H9 (cell line): ENCODE data around the gene ADAT2. TPM values are rescaled to one million over a fixed set of nuclear protein-coding genes. Genes with fewer than 3 reads are reported as not detected.

Source experiments
- DNase-seq: peaks from one replicate; pipeline ENCODE4 v3.0.0-alpha.2; 2017
- H2AFZ ChIP-seq: one replicate; pipeline ENCODE4 v1.6.1; 2013; ENCODE audit warnings: mild to moderate bottlenecking, low read length, control low read depth, moderate library complexity
- H2AK5ac ChIP-seq: 2 replicates; pipeline ENCODE4 v1.6.1; 2013; ENCODE audit warnings: low read length, control low read depth, mixed read lengths; ENCODE audit not compliant: insufficient read length
- H2BK120ac ChIP-seq: one replicate; pipeline ENCODE4 v1.6.1; 2013; ENCODE audit warnings: low read depth, mild to moderate bottlenecking, low read length, control low read depth, inconsistent platforms; ENCODE audit not compliant: poor library complexity, severe bottlenecking
- H2BK12ac ChIP-seq: 2 replicates; pipeline ENCODE4 v1.6.1; 2013; ENCODE audit warnings: low read length, control low read depth, mixed read lengths, low read depth; ENCODE audit not compliant: insufficient read length
- H2BK15ac ChIP-seq: 2 replicates; pipeline ENCODE4 v1.6.1; 2013; ENCODE audit warnings: low read depth, low read length, control low read depth
- H2BK20ac ChIP-seq: one replicate; pipeline ENCODE4 v1.6.1; 2013; ENCODE audit warnings: low read depth, mild to moderate bottlenecking, low read length, control low read depth, inconsistent platforms; ENCODE audit not compliant: poor library complexity, severe bottlenecking
- H2BK5ac ChIP-seq: 2 replicates; pipeline ENCODE4 v1.6.1; 2013; ENCODE audit warnings: low read length, control low read depth, mixed read lengths; ENCODE audit not compliant: insufficient read length
- H3K14ac ChIP-seq: 2 replicates; pipeline ENCODE4 v1.6.1; 2013; ENCODE audit warnings: low read length, control low read depth; ENCODE audit not compliant: insufficient read depth
- H3K18ac ChIP-seq: 2 replicates; pipeline ENCODE4 v1.6.1; 2013; ENCODE audit warnings: low read depth, mild to moderate bottlenecking, mixed read lengths, low read length, control low read depth; ENCODE audit not compliant: insufficient read length
- H3K23ac ChIP-seq: 2 replicates; pipeline ENCODE4 v1.6.1; 2013; ENCODE audit warnings: low read length, control low read depth, mixed read lengths, low read depth; ENCODE audit not compliant: insufficient read length
- H3K23me2 ChIP-seq: 2 replicates; pipeline ENCODE4 v1.6.1; 2013; ENCODE audit warnings: low read depth, mild to moderate bottlenecking, mixed read lengths, low read length, control low read depth; ENCODE audit not compliant: insufficient read length, poor library complexity, severe bottlenecking
- H3K27ac ChIP-seq: 2 replicates; pipeline ENCODE4 v1.5.1; 2013; ENCODE audit warnings: low read length, control low read depth, mixed read lengths, low read depth; ENCODE audit not compliant: insufficient read length
- H3K27me3 ChIP-seq: 2 replicates; pipeline ENCODE4 v1.6.1; 2013; ENCODE audit warnings: low read length, control low read depth, inconsistent platforms; ENCODE audit not compliant: insufficient read depth
- H3K4ac ChIP-seq: 2 replicates; pipeline ENCODE4 v1.6.1; 2013; ENCODE audit warnings: low read depth, mild to moderate bottlenecking, control low read depth, inconsistent platforms, low read length, moderate library complexity
- H3K4me1 ChIP-seq: 2 replicates; pipeline ENCODE4 v1.6.1; 2013; ENCODE audit warnings: low read length, control low read depth, inconsistent platforms; ENCODE audit not compliant: insufficient read depth
- H3K4me2 ChIP-seq: 2 replicates; pipeline ENCODE4 v1.6.1; 2013; ENCODE audit warnings: low read length, control low read depth, mixed read lengths; ENCODE audit not compliant: insufficient read length, insufficient read depth
- H3K56ac ChIP-seq: 2 replicates; pipeline ENCODE4 v1.6.1; 2013; ENCODE audit warnings: low read depth, mild to moderate bottlenecking, mixed read lengths, low read length, control low read depth; ENCODE audit not compliant: insufficient read length
- H3K79me1 ChIP-seq: 2 replicates; pipeline ENCODE4 v1.6.1; 2013; ENCODE audit warnings: low read depth, mild to moderate bottlenecking, moderate library complexity, low read length, control low read depth, inconsistent platforms; ENCODE audit not compliant: insufficient read depth, poor library complexity, severe bottlenecking
- H3K79me2 ChIP-seq: 2 replicates; pipeline ENCODE4 v1.6.1; 2013; ENCODE audit warnings: low read length, control low read depth, inconsistent platforms; ENCODE audit not compliant: insufficient read depth
- H3K9ac ChIP-seq: 2 replicates; pipeline ENCODE4 v1.6.1; 2013; ENCODE audit warnings: low read length, control low read depth, mixed read lengths; ENCODE audit not compliant: insufficient read length; ENCODE audit errors: extremely low read depth
- H3K9me3 ChIP-seq: one replicate; pipeline ENCODE4 v1.6.1; 2013; ENCODE audit warnings: low read depth, low read length, inconsistent platforms; ENCODE audit not compliant: control insufficient read depth
- H3T11ph ChIP-seq: one replicate; pipeline ENCODE4 v1.6.1; 2013; ENCODE audit warnings: mild to moderate bottlenecking, low read length, control low read depth, inconsistent platforms
- H4K20me1 ChIP-seq: one replicate; pipeline ENCODE4 v1.6.1; 2013; ENCODE audit not compliant: control insufficient read depth, insufficient read length, insufficient read depth
- H4K5ac ChIP-seq: 2 replicates; pipeline ENCODE4 v1.6.1; 2013; ENCODE audit warnings: low read depth, mild to moderate bottlenecking, mixed read lengths, low read length, control low read depth; ENCODE audit not compliant: insufficient read length
- H4K8ac ChIP-seq: replicated peaks from 2 replicates; pipeline ENCODE4 v1.6.1; 2013; ENCODE audit warnings: low read length, control low read depth, mixed read lengths, low read depth; ENCODE audit not compliant: insufficient read length
- H4K91ac ChIP-seq: 2 replicates; pipeline ENCODE4 v1.6.1; 2013; ENCODE audit warnings: low read depth, mild to moderate bottlenecking, moderate library complexity, mixed read lengths, low read length, control low read depth; ENCODE audit not compliant: insufficient read length
- H3K27ac Mint-ChIP-seq, 3 experiments: 2 replicates in 2 of 3; 3 replicates in 1 of 3; pipeline ENCODE4 v1.8.0; 2020 to 2021; ENCODE audit warnings: mixed read lengths in 3 of 3, mild to moderate bottlenecking in 1 of 3, moderate library complexity in 1 of 3
- H3K27me3 Mint-ChIP-seq: 2 replicates; pipeline ENCODE4 v1.8.0; 2021; ENCODE audit warnings: low read depth, mild to moderate bottlenecking, moderate library complexity, mixed read lengths
- H3K36me3 Mint-ChIP-seq, 3 experiments: 2 replicates in 2 of 3; 3 replicates in 1 of 3; pipeline ENCODE4 v1.8.0; 2020 to 2021; ENCODE audit warnings: low read depth in 3 of 3, mixed read lengths in 3 of 3; ENCODE audit not compliant: insufficient read depth in 1 of 3
- H3K4me1 Mint-ChIP-seq, 2 experiments: 2 replicates each; pipeline ENCODE4 v1.8.0; 2020; ENCODE audit warnings: mixed read lengths in 2 of 2
- H3K4me3 Mint-ChIP-seq, 2 experiments: 2 replicates in 1 of 2; 3 replicates in 1 of 2; pipeline ENCODE4 v1.8.0; 2020 to 2021; ENCODE audit warnings: mild to moderate bottlenecking in 2 of 2, mixed read lengths in 2 of 2, moderate library complexity in 1 of 2
- H3K9me3 Mint-ChIP-seq, 2 experiments: 2 replicates in 1 of 2; 3 replicates in 1 of 2; pipeline ENCODE4 v1.8.0; 2020; ENCODE audit warnings: mild to moderate bottlenecking in 2 of 2, mixed read lengths in 2 of 2, moderate library complexity in 1 of 2
- WGBS: extraction: QIAGEN DNeasy Blood & Tissue Kit; methylation state at CpG from one replicate; pipeline ENCODE4 v1.1.7; 2013; ENCODE audit warnings: missing lambda C conversion rate, low lambda C conversion rate, mixed read lengths; ENCODE audit not compliant: insufficient read length; ENCODE audit errors: extremely low coverage; 5-methylcytosine and 5-hydroxymethylcytosine counted together
- total RNA-seq: library from RNA; stranded (reverse); gene quantifications from 2 replicates; pipeline ENCODE4 v1.2.1, GENCODE V29; 2021
- TF ChIP-seq, protein P1 (sequence below): fragments of 200-600 bp; sonication (generic); conservative IDR thresholded peaks from 3 replicates; pipeline ENCODE4 v1.8.0; 2021; ENCODE audit warnings: antibody characterized with exemption, mild to moderate bottlenecking

The ADAT2 gene
- total RNA-seq, 1 experiment from 2014 or later = 11.3 TPM

DNA sequence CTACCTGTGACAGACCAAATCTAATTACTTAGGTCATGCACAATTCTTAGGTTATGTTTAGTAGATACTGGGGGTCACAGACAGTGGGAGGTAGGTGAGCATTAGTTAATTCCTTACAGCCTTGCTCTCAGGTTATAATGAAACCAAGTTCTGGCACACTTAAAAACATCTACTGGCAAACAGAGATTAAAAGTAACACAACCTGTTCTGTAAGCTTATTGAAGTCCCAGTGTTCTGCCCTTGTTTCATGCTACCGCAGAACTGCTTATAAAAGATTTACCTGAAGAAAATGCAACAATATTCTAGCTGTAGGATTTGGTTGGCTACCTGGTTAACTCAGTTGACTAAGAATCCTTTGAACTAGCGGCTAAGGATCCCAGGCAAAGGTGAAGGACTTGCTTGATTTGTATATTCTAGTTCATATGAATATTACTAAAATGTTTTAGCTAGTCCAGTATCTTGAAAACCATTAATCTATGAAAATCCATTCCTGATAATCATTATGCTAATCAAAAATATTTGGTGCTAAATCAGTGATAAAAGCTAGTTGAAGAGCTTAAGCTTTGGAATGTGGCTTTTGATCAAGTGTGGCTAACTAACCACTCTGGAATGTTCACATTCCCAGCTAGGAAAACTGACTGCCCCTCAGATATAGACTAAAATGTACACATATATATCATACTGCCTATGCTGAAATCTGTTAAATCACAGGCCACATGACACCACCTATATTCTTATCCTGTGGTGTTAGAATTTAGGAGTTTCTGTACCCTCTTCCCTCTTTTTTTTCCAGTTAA lies 7.3 kb upstream of the ADAT2 start:
- Histone ChIP-seq H2BK20ac (no peak overlapping the region), H2BK12ac (no peak overlapping the region), H3K4me2 (no peak overlapping the region), H4K5ac (no peak overlapping the region), H3K27me3 (no peaks in the 10 kb centered on the region), H3K23ac (no peak overlapping the region), H3K79me2 (no peaks in the 10 kb centered on the region), H3K18ac (no peak overlapping the region), H4K91ac (no peak overlapping the region), H3K4ac (no peak overlapping the region), H3K14ac (no peak overlapping the region), H3K9me3 (no peaks in the 10 kb centered on the region), H2BK120ac (no peak overlapping the region), H3K9ac (no peak overlapping the region), H3K27ac (no peak overlapping the region), H4K8ac (no peak overlapping the region), H3K56ac (no peak overlapping the region), H4K20me1 (no peaks in the 10 kb centered on the region), H3T11ph (no peak overlapping the region), H2BK15ac (no peak overlapping the region), H2AFZ (no peak overlapping the region), H2AK5ac (no peak overlapping the region), H3K23me2 (no peaks in the 10 kb centered on the region), H2BK5ac (no peak overlapping the region), H3K4me1 (no peaks in the 10 kb centered on the region), H3K79me1 (no peaks in the 10 kb centered on the region)
- H3K36me3 Mint-ChIP-seq = peaks cover 2 to 6% (median 4%) of the 10 kb centered on the region in 3 experiments; a peak in 2 of 7 replicates
- WGBS = no CpG with 5 or more reads among the region's 2 CpGs
- H3K27ac Mint-ChIP-seq = no peak overlapping the region
- no peak overlapping the region for H3K4me3 Mint-ChIP-seq
- no peaks in the 10 kb centered on the region for H3K4me1 Mint-ChIP-seq
- TF ChIP-seq, protein P1, sequence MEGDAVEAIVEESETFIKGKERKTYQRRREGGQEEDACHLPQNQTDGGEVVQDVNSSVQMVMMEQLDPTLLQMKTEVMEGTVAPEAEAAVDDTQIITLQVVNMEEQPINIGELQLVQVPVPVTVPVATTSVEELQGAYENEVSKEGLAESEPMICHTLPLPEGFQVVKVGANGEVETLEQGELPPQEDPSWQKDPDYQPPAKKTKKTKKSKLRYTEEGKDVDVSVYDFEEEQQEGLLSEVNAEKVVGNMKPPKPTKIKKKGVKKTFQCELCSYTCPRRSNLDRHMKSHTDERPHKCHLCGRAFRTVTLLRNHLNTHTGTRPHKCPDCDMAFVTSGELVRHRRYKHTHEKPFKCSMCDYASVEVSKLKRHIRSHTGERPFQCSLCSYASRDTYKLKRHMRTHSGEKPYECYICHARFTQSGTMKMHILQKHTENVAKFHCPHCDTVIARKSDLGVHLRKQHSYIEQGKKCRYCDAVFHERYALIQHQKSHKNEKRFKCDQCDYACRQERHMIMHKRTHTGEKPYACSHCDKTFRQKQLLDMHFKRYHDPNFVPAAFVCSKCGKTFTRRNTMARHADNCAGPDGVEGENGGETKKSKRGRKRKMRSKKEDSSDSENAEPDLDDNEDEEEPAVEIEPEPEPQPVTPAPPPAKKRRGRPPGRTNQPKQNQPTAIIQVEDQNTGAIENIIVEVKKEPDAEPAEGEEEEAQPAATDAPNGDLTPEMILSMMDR = no peak
- DNase-seq = no peak
- no peaks in the 10 kb centered on the region for H3K9me3 Mint-ChIP-seq
- no peaks in the 10 kb centered on the region for H3K27me3 Mint-ChIP-seq
